Activated T-cell treated with anti-CD3 and anti-CD28 coated beads, Interleukin-2, amount 50 U/mL, for 4 hours (primary cell): ENCODE data around the gene RELB. TPM values are rescaled to one million over a fixed set of nuclear protein-coding genes. Genes with fewer than 3 reads are reported as not detected.

Experiments
- ATAC-seq, 2 donors: fragments of 200-7000 bp; cut with Tn5 transposase; one replicate each; pipeline ENCODE4 v1.10.0; 2021
- DNase-seq: peaks from one replicate; pipeline ENCODE4 v3.0.0-alpha.2; 2020
- H3K27me3 Mint-ChIP-seq: one replicate; pipeline ENCODE4 v1.8.0; 2021; ENCODE audit warnings: low read depth, mixed read lengths
- H3K36me3 Mint-ChIP-seq: one replicate; pipeline ENCODE4 v1.8.0; 2022; ENCODE audit warnings: mixed read lengths; ENCODE audit not compliant: insufficient read depth
- H3K4me1 Mint-ChIP-seq: one replicate; pipeline ENCODE4 v1.8.0; 2021; ENCODE audit warnings: low read depth, mixed read lengths
- H3K4me3 Mint-ChIP-seq: one replicate; pipeline ENCODE4 v1.8.0; 2021; ENCODE audit warnings: mild to moderate bottlenecking, moderate library complexity, mixed read lengths
- H3K9me3 Mint-ChIP-seq: one replicate; pipeline ENCODE4 v1.8.0; 2021; ENCODE audit warnings: mixed read lengths
- total RNA-seq, 3 donors: library from RNA; stranded (reverse); gene quantifications; one replicate each; pipeline ENCODE4 v1.2.1, GENCODE V29; 2021

The RELB gene, protein sequence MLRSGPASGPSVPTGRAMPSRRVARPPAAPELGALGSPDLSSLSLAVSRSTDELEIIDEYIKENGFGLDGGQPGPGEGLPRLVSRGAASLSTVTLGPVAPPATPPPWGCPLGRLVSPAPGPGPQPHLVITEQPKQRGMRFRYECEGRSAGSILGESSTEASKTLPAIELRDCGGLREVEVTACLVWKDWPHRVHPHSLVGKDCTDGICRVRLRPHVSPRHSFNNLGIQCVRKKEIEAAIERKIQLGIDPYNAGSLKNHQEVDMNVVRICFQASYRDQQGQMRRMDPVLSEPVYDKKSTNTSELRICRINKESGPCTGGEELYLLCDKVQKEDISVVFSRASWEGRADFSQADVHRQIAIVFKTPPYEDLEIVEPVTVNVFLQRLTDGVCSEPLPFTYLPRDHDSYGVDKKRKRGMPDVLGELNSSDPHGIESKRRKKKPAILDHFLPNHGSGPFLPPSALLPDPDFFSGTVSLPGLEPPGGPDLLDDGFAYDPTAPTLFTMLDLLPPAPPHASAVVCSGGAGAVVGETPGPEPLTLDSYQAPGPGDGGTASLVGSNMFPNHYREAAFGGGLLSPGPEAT
- 100 to 1,000 TPM; 128 to 137 (median 129) TPM for total RNA-seq

DNA sequence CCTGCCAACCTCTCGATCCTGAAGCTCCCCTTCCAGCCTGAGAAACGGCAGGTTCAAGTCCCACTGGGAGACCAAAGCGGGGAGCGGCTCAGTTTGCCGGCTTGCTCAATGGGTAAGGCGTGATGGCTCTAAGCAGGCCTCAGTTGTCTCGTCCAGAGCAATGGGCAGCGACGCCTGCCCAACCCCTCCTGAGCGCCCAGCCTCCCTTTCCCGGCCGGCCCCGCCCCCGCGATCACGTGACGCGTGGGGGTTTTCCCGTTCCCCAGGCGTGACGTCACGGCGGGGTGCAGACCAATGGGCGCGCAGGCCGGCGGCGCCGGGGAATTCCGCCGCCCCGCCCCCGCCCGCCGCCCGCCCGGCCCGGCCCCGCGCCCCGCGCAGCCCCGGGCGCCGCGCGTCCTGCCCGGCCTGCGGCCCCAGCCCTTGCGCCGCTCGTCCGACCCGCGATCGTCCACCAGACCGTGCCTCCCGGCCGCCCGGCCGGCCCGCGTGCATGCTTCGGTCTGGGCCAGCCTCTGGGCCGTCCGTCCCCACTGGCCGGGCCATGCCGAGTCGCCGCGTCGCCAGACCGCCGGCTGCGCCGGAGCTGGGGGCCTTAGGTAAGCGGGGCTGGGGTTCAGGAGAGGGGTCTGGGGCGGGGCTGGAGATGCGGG, at the start of gene RELB:
Gene RELB, plus strand, starts transcription at position 378 of the 653 bp plus-strand sequence. Its CDS starts 116 bp downstream, at position 494.
- DNase-seq, result peak; percentile 98
- Mint-ChIP-seq H3K27me3 (no peaks in the 10 kb centered on the region), H3K4me1 (peaks cover 15% of the 10 kb centered on the region), H3K36me3 (peaks cover 8% of the 10 kb centered on the region), H3K4me3 (peak within 1 kb of the TSS; percentile 95), H3K9me3 (no peaks in the 10 kb centered on the region)
- peak; percentile 77 to 78 for ATAC-seq

DNA sequence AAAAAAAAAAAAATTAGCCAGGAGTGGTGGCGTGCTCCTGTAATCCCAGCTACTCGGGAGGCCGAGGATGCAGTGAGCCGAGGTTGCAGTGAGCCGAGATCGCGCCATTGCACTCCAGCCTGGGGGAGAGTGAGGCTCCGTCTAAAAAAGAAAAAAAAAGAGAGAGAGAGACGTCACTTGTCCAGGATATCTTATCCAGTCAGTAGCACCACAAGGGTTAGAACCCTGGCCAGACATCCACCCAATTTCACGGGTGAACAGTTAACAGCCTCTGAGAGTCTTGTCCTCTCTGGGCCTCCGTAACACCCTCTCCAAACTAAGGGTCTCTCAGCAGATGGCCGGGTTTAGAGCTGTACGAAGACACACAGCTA, 47.0 kb upstream of the RELB start:
- no peaks in the 10 kb centered on the region for H3K9me3 Mint-ChIP-seq
- H3K4me1 Mint-ChIP-seq, result peaks cover 40% of the 10 kb centered on the region
- no peaks in the 10 kb centered on the region for H3K27me3 Mint-ChIP-seq
- no peak for ATAC-seq
- peak overlapping the region; percentile 97 for H3K4me3 Mint-ChIP-seq
- no peak for DNase-seq
- peaks cover 3% of the 10 kb centered on the region for H3K36me3 Mint-ChIP-seq

DNA sequence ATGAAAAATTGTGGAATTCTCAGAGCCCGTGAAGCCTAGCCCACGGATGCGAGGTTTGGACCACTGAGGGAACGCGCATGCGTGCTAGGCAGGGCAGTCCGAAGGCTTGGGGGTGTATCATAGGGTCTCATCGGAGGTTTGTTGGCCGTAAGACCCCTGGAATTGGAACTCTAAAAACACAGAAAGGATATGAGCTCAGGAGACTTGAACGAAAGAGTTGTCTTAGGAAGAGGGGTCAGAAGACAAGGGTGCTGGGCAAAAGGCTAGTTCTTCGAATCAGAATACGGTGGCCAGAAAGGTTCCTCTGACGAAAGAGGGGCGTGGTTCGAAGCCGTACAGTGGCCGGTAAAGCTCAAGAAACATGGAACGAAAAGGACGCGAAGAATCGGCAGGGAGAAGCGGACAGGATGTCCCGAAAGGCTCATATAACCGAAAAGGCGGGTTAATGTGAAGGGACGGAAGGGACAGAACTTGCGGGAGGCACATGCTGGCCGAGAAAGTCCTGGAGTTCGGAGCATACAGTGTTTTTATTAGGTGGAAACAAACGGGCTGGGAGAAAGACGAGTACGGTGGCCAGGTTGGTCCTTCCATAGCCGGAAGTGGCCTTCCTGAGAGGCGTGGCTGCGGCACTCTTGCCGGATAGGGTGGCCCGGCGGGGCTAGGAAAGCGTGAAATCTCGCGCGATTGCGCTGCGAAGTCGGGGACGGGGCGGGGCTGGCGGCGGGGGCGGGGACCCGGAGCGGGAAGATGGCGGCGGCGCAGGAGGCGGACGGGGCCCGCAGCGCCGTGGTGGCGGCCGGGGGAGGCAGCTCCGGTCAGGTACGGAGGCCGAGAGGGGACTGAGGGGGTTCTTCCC, 46.4 kb upstream of the RELB start, which contains the start of gene CLPTM1:
Gene CLPTM1, plus strand, starts transcription at position 732 of the 856 bp plus-strand sequence. Its CDS starts 16 bp downstream, at position 748.
- DNase-seq (peak; percentile 96), ATAC-seq (peak; percentile 93 to 94)
- H3K4me1 Mint-ChIP-seq, result peaks cover 46% of the 10 kb centered on the region
- H3K4me3 Mint-ChIP-seq, result peak within 1 kb of the TSS; percentile 97
- no peaks in the 10 kb centered on the region for H3K9me3 Mint-ChIP-seq
- peaks cover 5% of the 10 kb centered on the region for H3K36me3 Mint-ChIP-seq
- H3K27me3 Mint-ChIP-seq, result no peaks in the 10 kb centered on the region

DNA sequence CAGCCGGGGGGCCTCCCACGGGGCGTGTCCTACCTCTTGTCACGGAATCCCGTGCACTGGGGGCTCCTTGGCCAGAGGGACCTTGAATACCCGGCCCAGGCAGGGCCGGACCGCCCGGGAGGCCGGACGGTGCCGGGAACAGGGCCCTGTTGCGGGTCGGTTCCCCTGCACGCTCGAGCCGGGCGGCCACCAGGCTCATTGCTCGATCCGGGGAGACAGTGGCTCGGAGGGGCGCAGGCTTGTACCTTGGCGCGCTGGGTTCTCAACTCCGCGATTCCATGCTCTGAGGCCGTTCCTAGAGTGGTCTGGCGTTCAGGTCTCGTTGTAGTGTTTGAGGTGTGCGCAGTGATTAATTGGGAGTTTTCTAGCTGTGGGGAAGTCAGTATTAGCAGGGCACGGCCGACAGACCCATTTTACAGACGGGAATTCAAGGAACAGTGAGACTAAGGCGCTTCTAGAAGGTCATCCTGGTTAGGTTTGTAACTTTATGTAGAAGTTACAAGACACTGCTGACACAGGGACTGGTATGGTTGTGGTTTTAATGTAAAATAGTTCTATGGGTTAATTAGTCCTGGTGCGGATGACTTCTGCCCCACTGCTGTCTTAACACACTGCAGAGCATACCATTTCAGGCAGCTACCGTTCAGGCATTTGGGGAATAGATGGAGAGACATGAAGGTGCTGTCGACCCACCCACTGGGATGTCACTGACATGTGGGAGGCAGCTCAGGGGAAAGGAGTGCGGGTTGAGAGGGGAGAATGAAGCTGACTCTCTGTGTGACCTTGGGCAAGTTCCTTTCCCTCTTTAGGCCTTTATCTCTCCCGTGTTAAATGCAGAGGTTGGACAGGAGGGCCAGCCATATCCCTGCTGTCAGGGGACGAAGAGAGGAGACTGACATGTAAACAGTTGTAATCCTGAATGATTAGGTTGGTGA, 45.5 kb upstream of the RELB start:
- no peaks in the 10 kb centered on the region for H3K9me3 Mint-ChIP-seq
- peak overlapping the region; percentile 97 for H3K4me3 Mint-ChIP-seq
- peaks cover 54% of the 10 kb centered on the region for H3K4me1 Mint-ChIP-seq
- H3K36me3 Mint-ChIP-seq, result peaks cover 6% of the 10 kb centered on the region
- peak; percentile 25 to 39 for ATAC-seq
- no peaks in the 10 kb centered on the region for H3K27me3 Mint-ChIP-seq
- DNase-seq, result no peak

DNA sequence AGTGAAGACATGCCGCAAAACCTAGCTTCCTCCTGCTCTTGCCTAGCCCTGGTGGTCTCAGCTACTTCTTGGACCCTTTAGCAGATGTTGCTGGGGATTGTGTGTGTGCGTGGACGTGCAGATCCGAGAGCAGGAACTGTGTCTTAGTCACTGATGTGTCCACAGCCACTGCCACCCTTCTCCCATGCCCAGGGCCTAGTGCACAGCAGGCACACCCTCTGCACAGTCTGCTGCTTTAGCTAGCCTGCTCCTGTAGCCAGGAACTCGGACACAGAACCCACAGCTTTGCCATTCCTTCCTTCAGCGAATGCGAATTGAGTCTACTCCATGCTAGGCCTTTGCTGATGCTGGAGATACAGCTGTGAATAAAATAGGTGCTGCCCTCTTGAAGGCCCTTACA, 43.7 kb upstream of the RELB start:
- ATAC-seq (no peak), DNase-seq (no peak)
- Mint-ChIP-seq H3K9me3 (no peaks in the 10 kb centered on the region), H3K27me3 (no peaks in the 10 kb centered on the region), H3K4me3 (peak overlapping the region; percentile 97), H3K4me1 (peaks cover 57% of the 10 kb centered on the region), H3K36me3 (peaks cover 13% of the 10 kb centered on the region)

DNA sequence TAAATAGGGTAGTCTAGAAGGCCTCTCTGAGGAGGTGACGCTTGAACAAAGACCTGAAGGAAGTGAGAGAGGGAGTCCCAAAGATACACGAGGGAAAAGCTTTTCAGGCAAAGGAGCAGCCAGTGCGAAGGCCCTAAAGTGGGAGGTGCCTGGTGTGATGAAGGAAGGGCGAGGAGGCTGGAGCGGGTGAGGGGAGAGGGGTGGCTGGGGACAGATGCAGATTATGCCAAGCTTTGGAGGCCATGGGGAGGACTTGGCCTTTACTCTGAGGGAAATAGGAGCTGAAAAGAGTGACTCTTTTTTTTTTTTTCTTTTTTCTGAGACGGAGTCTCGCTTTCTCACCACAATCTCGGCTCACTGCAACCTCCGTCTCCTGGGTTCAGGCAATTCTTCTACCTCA, 43.2 kb upstream of the RELB start:
- H3K4me1 Mint-ChIP-seq, result peaks cover 57% of the 10 kb centered on the region
- no peak overlapping the region for H3K4me3 Mint-ChIP-seq
- no peaks in the 10 kb centered on the region for H3K27me3 Mint-ChIP-seq
- ATAC-seq, result no peak
- H3K9me3 Mint-ChIP-seq, result no peaks in the 10 kb centered on the region
- no peak for DNase-seq
- peaks cover 13% of the 10 kb centered on the region for H3K36me3 Mint-ChIP-seq

DNA sequence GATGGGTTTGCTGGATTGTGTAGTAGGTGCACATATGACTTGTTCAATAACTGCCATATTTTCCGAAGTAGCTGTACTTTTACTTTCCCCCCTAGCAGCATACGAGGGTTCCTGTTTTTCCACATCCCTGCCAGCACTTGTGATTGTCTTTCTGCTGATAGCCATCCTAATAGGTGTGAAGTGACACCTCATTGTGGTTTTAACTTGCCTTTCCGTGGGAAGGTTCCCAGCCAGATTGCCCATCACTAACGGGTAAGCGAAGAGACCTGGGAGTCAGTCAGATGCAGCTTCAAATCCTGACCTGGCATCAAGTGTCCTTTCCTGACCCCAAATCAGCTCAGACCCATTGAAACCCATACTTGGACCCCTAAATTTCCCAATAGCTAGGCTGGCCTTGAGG, 41.6 kb upstream of the RELB start:
- DNase-seq (no peak), ATAC-seq (no peak)
- H3K4me1 Mint-ChIP-seq, result peaks cover 51% of the 10 kb centered on the region
- H3K36me3 Mint-ChIP-seq, result peaks cover 16% of the 10 kb centered on the region
- H3K27me3 Mint-ChIP-seq, result no peaks in the 10 kb centered on the region
- no peak overlapping the region for H3K4me3 Mint-ChIP-seq
- no peaks in the 10 kb centered on the region for H3K9me3 Mint-ChIP-seq

DNA sequence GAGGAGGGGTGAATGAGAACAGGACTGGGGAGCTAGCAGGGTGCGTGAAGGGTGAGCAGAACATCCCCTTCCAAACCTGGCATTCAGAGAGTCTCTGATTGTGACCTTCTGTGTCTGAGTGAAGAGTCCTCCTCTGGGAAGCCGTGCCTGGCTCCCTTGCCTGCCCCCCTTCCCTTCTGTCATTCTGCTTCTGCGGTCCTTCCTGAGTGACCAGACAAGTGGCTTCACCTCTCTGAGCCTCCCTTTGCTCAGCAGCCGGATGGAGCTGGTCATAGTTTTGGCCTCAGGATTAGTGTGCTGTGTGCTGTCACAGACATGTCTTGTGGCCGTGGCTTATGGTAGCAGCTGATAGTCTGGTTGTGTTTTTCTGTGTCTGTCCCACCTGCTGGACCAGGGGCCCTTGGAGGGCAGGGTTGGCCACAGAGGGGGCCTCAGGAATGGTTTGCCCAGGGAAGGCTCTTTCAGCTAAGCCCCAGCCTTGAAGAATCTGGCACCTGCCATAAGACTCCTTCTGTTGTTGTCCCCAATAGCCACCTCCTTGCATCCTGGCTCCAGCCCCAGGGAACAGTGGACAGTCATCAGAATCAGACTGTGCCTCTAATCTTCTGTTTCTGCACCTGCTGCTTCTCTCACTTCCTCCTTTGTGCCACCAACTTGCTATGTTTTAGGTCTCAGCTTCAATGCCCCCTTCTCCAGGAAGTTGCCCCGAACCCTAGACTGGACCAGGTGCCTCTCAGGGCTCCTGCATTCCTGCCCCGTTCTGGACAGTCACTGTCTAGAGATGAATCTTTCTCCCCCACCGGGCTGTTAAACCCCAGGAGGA, 40.1 kb upstream of the RELB start:
- peaks cover 45% of the 10 kb centered on the region for H3K4me1 Mint-ChIP-seq

DNA sequence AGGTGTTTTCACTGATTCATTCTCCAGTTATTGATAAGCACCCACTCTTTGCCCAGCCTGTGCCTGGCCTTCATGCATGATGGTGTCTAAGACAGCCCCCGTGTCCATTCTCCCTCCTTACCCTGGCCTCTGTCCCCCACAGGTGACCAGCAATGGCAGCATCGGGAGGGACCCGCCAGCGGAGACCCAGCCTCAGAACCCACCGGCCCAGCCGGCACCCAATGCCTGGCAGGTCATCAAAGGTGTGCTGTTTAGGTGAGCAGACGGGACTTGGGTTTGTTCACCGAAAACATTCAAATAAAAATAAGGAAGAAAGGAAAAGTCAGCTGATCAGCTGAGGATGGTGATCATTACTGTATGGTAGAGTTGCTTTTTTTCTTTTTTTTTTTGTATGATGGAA, 39.4 kb upstream of the RELB start:
- peaks cover 38% of the 10 kb centered on the region for H3K4me1 Mint-ChIP-seq
- ATAC-seq, result no peak

More for the DNA sequence above, 40.1 kb upstream of the RELB start:
- no peak for ATAC-seq
- no peak overlapping the region for H3K4me3 Mint-ChIP-seq
- no peaks in the 10 kb centered on the region for H3K27me3 Mint-ChIP-seq
- DNase-seq, result no peak
- H3K9me3 Mint-ChIP-seq, result no peaks in the 10 kb centered on the region
- H3K36me3 Mint-ChIP-seq, result peaks cover 14% of the 10 kb centered on the region

DNA sequence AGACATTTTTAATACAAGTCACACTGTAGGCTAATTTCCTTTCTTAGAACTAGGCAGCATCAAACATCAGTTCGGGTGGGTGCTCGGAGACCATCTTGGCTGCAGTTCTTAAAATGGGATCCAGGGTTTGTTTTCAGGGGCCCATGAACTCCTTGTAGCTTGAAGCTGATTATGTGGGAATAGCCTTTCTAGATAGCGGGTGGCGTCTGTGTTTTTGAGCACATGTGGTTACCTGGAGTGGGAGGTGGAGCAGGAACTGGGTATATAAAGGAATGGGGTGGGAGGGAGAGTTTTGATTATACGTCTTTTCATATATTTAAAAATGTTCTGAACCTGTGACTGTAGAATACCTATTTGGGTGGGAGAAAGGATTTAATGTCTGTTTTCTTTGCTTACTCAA, 33.1 kb upstream of the RELB start:
- no peaks in the 10 kb centered on the region for H3K4me1 Mint-ChIP-seq
- no peak overlapping the region for H3K4me3 Mint-ChIP-seq
- no peak for DNase-seq
- H3K36me3 Mint-ChIP-seq, result peaks cover 14% of the 10 kb centered on the region
- ATAC-seq, result no peak
- H3K27me3 Mint-ChIP-seq, result no peaks in the 10 kb centered on the region
- H3K9me3 Mint-ChIP-seq, result no peaks in the 10 kb centered on the region

More for the DNA sequence above, 39.4 kb upstream of the RELB start:
- H3K27me3 Mint-ChIP-seq, result no peaks in the 10 kb centered on the region
- H3K4me3 Mint-ChIP-seq, result no peak overlapping the region
- peaks cover 14% of the 10 kb centered on the region for H3K36me3 Mint-ChIP-seq
- H3K9me3 Mint-ChIP-seq, result no peaks in the 10 kb centered on the region
- no peak for DNase-seq

DNA sequence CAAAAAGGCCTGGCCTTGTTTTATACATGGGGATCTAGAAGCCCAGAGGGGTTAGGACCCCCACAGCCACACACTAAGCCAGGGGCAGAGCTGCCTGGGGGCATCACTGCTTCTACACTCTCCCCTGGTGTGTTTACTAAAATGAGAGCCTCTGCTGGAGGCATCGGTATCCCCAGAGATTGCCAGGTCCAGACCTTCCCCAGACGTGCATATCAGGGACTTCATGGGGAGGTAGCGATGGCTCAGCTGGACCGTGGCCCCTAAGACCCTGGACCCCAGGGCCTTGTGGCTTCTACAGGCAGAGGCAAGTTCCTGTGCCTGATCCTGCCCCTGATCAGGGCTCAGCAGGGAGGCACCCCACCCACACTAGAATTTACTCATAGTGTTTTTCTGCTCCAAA, 32.6 kb upstream of the RELB start:
- H3K4me1 Mint-ChIP-seq, result no peaks in the 10 kb centered on the region
- ATAC-seq (no peak), DNase-seq (no peak)
- H3K36me3 Mint-ChIP-seq, result peaks cover 14% of the 10 kb centered on the region
- no peaks in the 10 kb centered on the region for H3K27me3 Mint-ChIP-seq
- H3K9me3 Mint-ChIP-seq, result no peaks in the 10 kb centered on the region
- H3K4me3 Mint-ChIP-seq, result no peak overlapping the region

DNA sequence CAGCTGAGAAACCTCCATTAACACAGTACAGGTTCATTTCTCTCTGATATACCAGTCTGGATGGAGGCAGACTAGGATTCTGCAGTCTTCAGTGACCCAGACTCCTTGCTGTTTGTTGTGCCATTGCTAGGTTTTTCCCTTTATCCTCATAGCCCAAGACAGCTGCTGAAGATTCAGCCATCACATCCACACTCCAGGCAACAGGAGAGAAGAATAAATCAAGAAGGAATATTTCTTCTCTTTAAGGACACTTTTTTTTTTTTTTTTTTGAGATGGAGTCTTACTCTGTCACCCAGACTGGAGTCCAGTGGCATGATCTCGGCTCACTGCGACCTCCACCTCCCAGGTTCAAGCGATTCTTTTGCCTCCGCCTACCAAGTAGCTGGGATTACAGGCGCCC, 31.8 kb upstream of the RELB start:
- H3K4me3 Mint-ChIP-seq, result no peak overlapping the region
- ATAC-seq (no peak), DNase-seq (no peak)
- H3K9me3 Mint-ChIP-seq, result no peaks in the 10 kb centered on the region
- H3K36me3 Mint-ChIP-seq, result peaks cover 16% of the 10 kb centered on the region
- H3K4me1 Mint-ChIP-seq, result no peaks in the 10 kb centered on the region
- H3K27me3 Mint-ChIP-seq, result no peaks in the 10 kb centered on the region
